ENCODE results near the gene AGPAT2. TPM values are rescaled to one million over a fixed set of nuclear protein-coding genes. Genes with fewer than 3 reads are reported as not detected.
"Not testable (repeated sequence)": the region's sequence is repeated elsewhere in the genome, so short reads cannot be mapped to it uniquely, and the experiment has no call there.

The AGPAT2 gene
- total RNA-seq, 2 donors from 2014 or later = 33.4 to 39.8 TPM

DNA sequence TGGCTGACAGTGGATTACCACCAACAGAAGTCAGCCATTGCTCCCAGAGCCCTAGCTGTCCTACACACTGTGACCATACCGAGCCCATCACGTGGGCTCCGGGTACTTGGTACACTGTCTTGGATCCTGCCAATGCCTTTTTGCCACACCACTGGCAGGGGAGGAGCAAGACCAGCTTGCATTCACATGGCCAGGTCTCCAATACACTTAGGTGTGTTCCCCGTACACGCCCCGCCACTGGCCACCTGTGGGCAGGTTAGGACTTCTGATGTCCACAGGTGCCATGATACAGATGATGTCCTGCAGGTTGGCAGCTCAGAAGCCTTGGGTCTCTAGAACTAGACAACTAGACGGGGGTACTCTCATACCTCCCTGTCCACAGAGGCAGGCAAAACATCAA lies 19.8 kb upstream of the AGPAT2 start:
- Mint-ChIP-seq H3K27me3 (ENCODE audit: insufficient read depth) (peaks cover 12% of the 10 kb centered on the region), H3K36me3 (ENCODE audit: low read depth) (no peaks in the 10 kb centered on the region), H3K9me3 (no peaks in the 10 kb centered on the region), H3K4me3 (no peak overlapping the region), H3K4me1 (peaks cover 2% of the 10 kb centered on the region), H3K27ac (no peak overlapping the region)
- no peak overlapping the region for H3K9ac ChIP-seq (ENCODE audit: extremely low read depth, low read length, poor library complexity, severe bottlenecking)
- H3K4me1 ChIP-seq (ENCODE audit: control insufficient read depth, insufficient read depth, low read length) = no peaks in the 10 kb centered on the region
- WGBS, 2 experiments (ENCODE audit: insufficient coverage in 1 of 2, insufficient read length in 1 of 2) = 95 to 97% methylated on average over 6 to 7 of the region's 7 CpGs
- TF ChIP-seq, protein P1, sequence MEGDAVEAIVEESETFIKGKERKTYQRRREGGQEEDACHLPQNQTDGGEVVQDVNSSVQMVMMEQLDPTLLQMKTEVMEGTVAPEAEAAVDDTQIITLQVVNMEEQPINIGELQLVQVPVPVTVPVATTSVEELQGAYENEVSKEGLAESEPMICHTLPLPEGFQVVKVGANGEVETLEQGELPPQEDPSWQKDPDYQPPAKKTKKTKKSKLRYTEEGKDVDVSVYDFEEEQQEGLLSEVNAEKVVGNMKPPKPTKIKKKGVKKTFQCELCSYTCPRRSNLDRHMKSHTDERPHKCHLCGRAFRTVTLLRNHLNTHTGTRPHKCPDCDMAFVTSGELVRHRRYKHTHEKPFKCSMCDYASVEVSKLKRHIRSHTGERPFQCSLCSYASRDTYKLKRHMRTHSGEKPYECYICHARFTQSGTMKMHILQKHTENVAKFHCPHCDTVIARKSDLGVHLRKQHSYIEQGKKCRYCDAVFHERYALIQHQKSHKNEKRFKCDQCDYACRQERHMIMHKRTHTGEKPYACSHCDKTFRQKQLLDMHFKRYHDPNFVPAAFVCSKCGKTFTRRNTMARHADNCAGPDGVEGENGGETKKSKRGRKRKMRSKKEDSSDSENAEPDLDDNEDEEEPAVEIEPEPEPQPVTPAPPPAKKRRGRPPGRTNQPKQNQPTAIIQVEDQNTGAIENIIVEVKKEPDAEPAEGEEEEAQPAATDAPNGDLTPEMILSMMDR (conservative IDR thresholded peaks at IDR 0.05) = no peak
- no peaks in the 10 kb centered on the region for H3K36me3 ChIP-seq (ENCODE audit: control insufficient read depth, insufficient read depth, low read length)
- no peak overlapping the region for H3K27ac ChIP-seq (ENCODE audit: low read depth, low read length)
- H3K4me3 ChIP-seq (ENCODE audit: low read length) = no peak overlapping the region
- peaks cover 17% of the 10 kb centered on the region for H3K27me3 ChIP-seq (ENCODE audit: control insufficient read depth, insufficient read depth, low read length, poor library complexity, severe bottlenecking)
- no peaks in the 10 kb centered on the region for H3K9me3 ChIP-seq (ENCODE audit: control insufficient read depth, low read length)
- no peak for DNase-seq

DNA sequence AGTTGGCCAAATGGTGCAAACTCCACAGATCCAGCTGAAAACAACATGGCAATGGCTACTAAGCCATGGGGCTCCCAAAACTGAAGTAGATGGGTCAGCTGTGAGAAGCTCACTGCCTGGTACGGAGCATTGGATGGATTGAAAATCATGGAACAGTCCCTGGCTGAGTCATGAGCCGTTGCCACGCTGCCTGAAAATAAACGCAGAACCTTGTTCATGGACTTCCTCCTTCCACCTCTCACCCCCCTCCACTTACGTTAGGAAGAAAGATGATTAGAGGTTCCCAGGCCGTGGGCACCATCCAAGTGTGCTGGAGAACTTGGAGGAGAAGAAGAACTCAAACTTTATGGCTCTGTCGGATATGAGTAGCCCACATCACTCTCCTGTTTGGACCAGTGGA lies 18.3 kb upstream of the AGPAT2 start:
- Mint-ChIP-seq H3K36me3 (ENCODE audit: low read depth) (no peaks in the 10 kb centered on the region), H3K27ac (no peak overlapping the region), H3K4me3 (no peak overlapping the region), H3K9me3 (no peaks in the 10 kb centered on the region), H3K4me1 (peaks cover 4% of the 10 kb centered on the region), H3K27me3 (ENCODE audit: insufficient read depth) (peaks cover 7% of the 10 kb centered on the region)
- no peak for DNase-seq
- H3K36me3 ChIP-seq (ENCODE audit: control insufficient read depth, insufficient read depth, low read length) = no peaks in the 10 kb centered on the region
- TF ChIP-seq, protein P1 (conservative IDR thresholded peaks at IDR 0.05) = no peak
- H3K4me3 ChIP-seq (ENCODE audit: low read length) = no peak overlapping the region
- 82 to 92% methylated on average over 2 to 7 of the region's 7 CpGs for WGBS, 2 experiments (ENCODE audit: insufficient coverage in 1 of 2, insufficient read length in 1 of 2)
- no peaks in the 10 kb centered on the region for H3K9me3 ChIP-seq (ENCODE audit: control insufficient read depth, low read length)
- H3K27ac ChIP-seq (ENCODE audit: low read depth, low read length) = no peak overlapping the region
- no peak overlapping the region for H3K9ac ChIP-seq (ENCODE audit: extremely low read depth, low read length, poor library complexity, severe bottlenecking)
- no peaks in the 10 kb centered on the region for H3K4me1 ChIP-seq (ENCODE audit: control insufficient read depth, insufficient read depth, low read length)
- H3K27me3 ChIP-seq (ENCODE audit: control insufficient read depth, insufficient read depth, low read length, poor library complexity, severe bottlenecking) = peaks cover 11% of the 10 kb centered on the region

DNA sequence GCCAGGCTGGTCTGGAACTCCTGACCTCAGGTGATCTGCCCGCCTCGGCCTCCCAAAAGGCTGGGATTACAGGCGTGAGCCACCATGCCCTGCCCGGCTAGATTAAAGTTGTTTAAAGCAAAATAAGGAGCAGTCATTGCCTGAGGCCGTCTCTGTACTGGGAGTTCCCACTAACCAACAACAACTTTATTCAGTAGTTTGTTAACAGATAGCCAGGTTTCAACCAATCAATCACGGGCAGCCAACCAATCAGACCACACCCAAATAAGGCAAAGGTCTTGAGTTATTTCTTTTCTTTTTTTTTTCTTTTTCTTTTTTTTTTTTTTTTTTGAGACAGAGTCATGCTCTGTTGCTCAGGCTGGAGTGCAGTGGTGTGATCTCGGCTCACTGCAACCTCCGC lies 17.5 kb upstream of the AGPAT2 start:
- not testable (repeated sequence) for H3K27me3 Mint-ChIP-seq (ENCODE audit: insufficient read depth); H3K9me3 Mint-ChIP-seq; H3K4me1 Mint-ChIP-seq; H3K9me3 ChIP-seq (ENCODE audit: control insufficient read depth, low read length); H3K36me3 ChIP-seq (ENCODE audit: control insufficient read depth, insufficient read depth, low read length); H3K4me3 ChIP-seq (ENCODE audit: low read length); H3K27me3 ChIP-seq (ENCODE audit: control insufficient read depth, insufficient read depth, low read length, poor library complexity, severe bottlenecking); H3K27ac Mint-ChIP-seq; H3K27ac ChIP-seq (ENCODE audit: low read depth, low read length); H3K4me3 Mint-ChIP-seq; H3K9ac ChIP-seq (ENCODE audit: extremely low read depth, low read length, poor library complexity, severe bottlenecking); H3K4me1 ChIP-seq (ENCODE audit: control insufficient read depth, insufficient read depth, low read length); DNase-seq; H3K36me3 Mint-ChIP-seq (ENCODE audit: low read depth)
- 94 to 95% methylated on average over 7 to 8 of the region's 8 CpGs for WGBS, 2 experiments (ENCODE audit: insufficient coverage in 1 of 2, insufficient read length in 1 of 2)

DNA sequence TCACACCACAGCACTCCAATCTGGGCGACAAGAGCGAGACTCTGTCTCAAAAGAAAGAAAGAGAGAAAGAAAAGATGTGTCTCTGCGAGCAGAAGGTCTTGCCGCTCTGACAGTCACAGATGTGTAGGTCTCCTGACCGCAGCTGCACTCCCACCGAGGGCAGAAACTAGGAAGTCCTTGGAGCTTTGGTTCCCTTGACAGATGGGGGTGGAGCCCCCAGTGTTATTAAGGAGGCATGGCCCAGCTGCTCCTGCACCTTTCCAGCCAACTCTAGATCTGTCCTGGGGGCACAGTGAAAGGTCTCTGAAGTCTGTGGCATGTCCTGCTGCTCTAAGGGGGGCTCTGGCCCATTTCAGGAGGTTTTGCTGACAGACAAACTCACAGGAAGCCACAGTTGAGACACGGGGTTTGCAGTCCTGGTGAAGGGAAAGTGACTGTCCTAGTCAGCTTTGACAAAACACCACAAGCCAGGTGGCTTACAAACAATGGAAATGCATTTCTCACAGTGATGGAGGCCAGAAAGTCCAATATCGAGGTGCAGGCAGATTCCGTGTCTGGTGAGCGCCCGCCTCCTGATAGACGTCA lies 16.1 kb upstream of the AGPAT2 start:
- TF ChIP-seq, protein P1 (conservative IDR thresholded peaks at IDR 0.05) = no peak
- H3K27me3 ChIP-seq (ENCODE audit: control insufficient read depth, insufficient read depth, low read length, poor library complexity, severe bottlenecking) = peaks cover 6% of the 10 kb centered on the region
- H3K27ac Mint-ChIP-seq = no peak overlapping the region
- no peaks in the 10 kb centered on the region for H3K36me3 ChIP-seq (ENCODE audit: control insufficient read depth, insufficient read depth, low read length)
- H3K4me3 Mint-ChIP-seq = no peak overlapping the region
- no peaks in the 10 kb centered on the region for H3K9me3 ChIP-seq (ENCODE audit: control insufficient read depth, low read length)
- no peak overlapping the region for H3K27ac ChIP-seq (ENCODE audit: low read depth, low read length)
- no peak overlapping the region for H3K4me3 ChIP-seq (ENCODE audit: low read length)
- H3K27me3 Mint-ChIP-seq (ENCODE audit: insufficient read depth) = peaks cover 2% of the 10 kb centered on the region
- peaks cover 5% of the 10 kb centered on the region for H3K4me1 Mint-ChIP-seq
- 89 to 94% methylated on average over 10 to 12 of the region's 12 CpGs for WGBS, 2 experiments (ENCODE audit: insufficient coverage in 1 of 2, insufficient read length in 1 of 2)
- no peaks in the 10 kb centered on the region for H3K4me1 ChIP-seq (ENCODE audit: control insufficient read depth, insufficient read depth, low read length)
- no peaks in the 10 kb centered on the region for H3K36me3 Mint-ChIP-seq (ENCODE audit: low read depth)
- no peak overlapping the region for H3K9ac ChIP-seq (ENCODE audit: extremely low read depth, low read length, poor library complexity, severe bottlenecking)
- DNase-seq = no peak
- H3K9me3 Mint-ChIP-seq = no peaks in the 10 kb centered on the region

Data from endodermal cell (in vitro differentiated cells).